Vagina (tissue), 2 donors: Measurements from ENCODE around the gene RAB3GAP1.

Experiments
- CTCF ChIP-seq, 3 experiments: fragments of 450-650 bp in 2 of 3; fragments of 200-600 bp in 1 of 3; sonication (generic) in 1 of 3; IDR thresholded peaks; one replicate each; pipeline ENCODE4 v1.5.1; 2017 to 2019; ENCODE audit warnings: antibody characterized with exemption in 3 of 3, mild to moderate bottlenecking in 2 of 3, moderate library complexity in 2 of 3
- POLR2AphosphoS5 ChIP-seq, 2 donors: sonication (generic); formaldehyde crosslinking; IDR thresholded peaks; one replicate each; pipeline ENCODE4 v1.9.0; 2017; ENCODE audit warnings: antibody characterized with exemption in 2 of 2, mild to moderate bottlenecking in 2 of 2, low read depth in 1 of 2; ENCODE audit not compliant: insufficient read depth in 1 of 2

DNA sequence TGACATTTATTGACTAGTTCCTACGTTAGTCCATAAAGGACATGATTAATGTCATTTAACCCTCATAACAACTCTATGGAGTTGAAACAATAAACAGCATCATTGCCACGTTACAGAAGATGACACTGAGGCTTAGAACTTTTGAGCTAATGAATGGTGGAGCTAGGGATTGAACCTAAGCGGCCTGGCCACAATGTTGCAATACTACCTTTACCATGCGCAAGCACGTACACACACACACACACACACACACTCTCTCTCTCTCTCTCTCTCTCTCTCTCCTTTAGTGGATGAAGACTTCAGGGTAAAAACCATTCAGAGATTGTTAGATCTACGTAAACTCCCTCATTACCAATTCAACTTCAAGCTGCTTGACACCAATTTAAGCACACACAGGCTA, 4.0 kb upstream of the RAB3GAP1 start:
- no peak for TF ChIP-seq CTCF (IDR thresholded peaks at IDR 0.05)
- TF ChIP-seq POLR2AphosphoS5 (IDR thresholded peaks at IDR 0.05; ENCODE audit: insufficient read depth in 1 of 2, low read depth in 1 of 2) = no peak
